Fibroblast of peridontal ligament (primary cell): ENCODE data around the gene PREX1.

Source experiments
- DNase-seq: peaks from one replicate; pipeline ENCODE4 v3.0.0-alpha.2; 2010; ENCODE audit errors: extremely low read depth

The PREX1 gene

DNA sequence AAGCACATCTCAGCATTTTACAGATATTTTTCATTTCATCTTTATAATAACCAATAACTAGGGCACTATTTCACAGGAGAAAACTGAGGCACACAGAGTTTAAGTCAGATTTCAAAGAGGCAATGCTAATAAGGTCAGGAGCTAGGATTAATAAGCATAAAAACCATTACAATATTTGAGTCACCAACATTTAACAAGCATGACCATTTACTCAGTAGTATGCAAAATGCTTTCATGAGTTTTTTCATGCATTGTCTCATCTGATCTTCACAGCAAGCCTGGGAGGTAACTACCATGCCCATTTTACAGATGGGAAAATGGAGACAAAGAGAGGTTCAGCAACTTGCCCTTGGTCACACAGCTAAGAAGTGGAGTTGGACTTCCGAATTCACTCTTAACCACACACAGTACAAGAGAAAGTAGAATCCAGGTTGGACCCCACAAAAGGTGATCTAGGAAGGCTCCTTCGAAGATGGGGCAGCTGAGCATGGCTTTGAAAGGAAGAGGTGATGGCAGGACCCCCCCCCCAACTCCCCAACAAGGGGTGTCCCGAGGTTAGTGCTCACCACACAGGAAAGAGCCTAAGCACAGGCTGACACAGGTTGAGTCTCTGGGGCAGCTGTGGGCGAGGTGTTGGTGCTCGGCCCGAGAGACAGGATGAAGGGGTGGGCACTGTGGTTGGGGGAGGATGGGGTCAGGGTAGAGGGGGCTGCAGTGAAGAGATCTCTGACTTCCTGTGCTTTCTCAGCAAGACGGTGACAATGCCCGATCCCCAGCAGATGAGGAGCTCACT lies 108.8 kb downstream of the PREX1 start:
- DNase-seq: no peak

GRCh38 chr20:48717680-48718223 lies 110.0 kb downstream of the PREX1 start:
- no peak for DNase-seq

DNA sequence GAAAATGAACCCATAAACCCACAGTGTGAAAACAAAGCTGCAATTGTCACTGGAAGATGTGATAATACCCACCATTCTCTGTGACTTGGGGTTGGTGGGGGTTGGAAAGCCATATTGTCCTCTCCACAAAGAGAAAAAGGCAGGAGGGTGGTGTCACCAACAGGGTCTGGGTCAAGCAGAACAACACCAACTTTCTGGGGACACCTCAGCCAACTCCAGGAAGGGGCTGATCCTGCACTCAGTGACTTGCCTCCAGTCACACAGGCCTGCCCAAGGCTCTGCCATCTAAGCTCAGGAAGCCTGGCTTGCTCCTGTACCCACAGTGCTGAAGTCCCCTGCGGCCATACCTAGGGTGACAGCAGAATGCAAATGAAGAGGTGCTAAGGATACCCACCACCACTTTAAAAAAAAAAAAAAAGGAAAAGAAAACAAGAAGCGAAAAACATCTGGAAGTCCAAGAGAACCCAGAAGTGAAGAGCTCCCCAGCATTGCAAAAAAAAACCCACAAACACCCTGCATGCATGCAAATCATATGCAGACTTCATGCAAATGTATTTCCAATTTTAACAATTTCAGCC lies 110.6 kb downstream of the PREX1 start:
- no peak for DNase-seq

DNA sequence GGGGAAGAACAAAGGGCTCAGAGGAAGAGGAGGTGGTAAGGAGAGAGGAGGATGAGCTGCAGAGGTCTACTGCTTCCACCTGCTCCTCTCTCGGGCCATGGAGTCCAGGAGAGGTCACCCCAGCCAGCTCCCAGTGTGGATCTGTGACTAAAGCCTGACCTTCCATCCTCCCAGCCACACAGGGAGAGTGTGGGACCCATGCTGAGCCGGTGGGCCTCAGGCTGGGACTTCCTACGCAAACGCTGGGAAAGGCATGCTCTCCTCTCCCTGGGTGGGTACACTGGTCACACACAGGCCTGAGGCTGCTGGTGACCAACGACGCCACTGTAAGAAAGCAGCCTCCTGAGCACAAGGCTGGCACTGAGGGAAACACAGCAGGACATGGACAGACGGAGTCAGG lies 111.3 kb downstream of the PREX1 start:
- DNase-seq: no peak

DNA sequence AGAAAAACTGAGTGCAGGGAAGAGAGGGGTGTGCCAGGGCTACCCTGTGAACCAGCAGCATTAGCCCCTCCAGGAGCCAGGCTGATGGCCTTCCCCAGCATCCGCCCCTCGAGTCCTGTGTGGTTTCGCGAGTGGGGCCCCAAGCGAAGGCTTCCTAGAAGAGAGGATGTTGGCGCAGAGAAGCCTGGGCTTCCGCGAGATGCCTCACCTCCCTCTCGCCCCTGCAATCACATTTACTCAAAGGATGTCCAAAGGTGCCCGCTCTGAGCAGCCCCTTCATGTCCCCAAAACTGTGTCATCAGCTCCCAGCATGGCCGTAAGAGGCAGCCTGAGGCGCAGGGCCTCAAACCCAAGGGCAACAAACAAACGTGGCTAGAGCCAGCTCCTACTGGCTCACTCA lies 111.7 kb downstream of the PREX1 start:
- DNase-seq: no peak

- DNase-seq: no peak
These were observed 113.0 kb downstream of the PREX1 start for GRCh38 chr20:48714764-48715163.

DNA sequence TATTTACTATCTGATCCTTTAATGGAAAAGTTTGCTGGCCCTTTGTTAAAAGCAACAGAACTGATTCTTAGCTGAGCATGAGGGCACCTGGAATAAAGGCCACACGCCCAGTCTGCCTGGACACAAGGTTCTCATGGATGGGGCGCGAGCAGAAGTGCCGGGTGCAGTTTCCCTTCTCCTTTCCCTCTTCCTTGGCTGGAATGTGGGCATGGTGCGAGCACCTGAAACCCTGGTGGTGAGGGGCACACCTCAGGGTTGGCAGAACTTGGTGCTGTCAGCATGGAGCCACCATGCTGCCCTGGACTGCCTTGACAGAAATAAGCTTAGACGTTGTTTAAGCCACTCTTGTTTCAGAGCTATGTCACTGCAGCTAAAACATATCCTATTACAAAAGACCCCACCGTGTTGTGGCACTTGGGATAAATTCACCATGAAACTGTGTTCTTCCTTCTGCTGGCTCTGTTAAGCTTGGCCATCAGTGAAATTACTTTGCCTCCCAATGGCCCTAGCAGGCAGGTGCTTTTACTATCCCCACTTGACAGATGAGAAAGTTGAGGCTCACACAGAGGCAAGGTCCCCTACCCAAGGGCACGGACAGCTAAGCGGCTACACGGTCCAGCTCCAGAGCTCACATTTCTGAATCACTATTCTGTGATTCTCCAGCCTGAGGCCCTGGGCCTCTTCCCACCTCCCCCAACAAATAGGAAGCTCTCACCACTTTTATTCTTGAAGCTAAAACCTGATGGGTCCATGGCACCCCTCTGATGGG lies 115.9 kb downstream of the PREX1 start:
- DNase-seq: no peak

GRCh38 chr20:48711044-48711428 lies 116.8 kb downstream of the PREX1 start:
- DNase-seq: no peak

DNA sequence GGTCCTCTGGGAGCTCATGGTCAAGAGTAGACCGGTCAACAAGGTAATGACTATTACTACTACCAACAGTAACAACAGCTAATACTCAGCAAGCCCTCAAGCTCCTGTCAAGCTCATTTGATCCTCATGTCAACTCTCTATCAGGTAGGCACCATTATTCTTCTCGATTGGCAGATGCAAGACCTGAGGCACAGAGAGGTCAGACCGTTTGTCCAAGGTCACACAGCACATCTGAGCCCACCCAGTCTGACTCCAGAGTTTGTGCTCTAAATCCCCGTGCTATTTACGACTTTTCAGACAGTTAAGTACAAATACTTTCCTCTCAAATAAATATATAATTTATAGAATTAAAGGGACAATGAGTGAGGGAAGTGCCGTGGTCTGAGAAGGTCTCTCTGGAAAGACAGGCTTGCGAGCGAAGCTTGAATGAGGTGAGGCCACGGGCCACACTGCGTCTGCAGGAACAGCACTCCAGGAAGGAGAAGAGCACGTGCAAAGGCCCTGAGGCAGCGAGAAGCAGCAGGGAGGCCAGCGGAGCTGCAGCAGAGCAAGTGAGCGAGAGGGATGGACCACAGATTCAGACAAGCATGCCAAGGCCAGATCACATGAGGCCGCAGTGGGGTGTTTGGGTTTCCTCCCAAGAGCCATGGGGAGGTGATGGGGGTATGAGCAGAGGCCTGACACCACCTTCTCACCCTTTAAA lies 117.3 kb downstream of the PREX1 start:
- no peak for DNase-seq

DNA sequence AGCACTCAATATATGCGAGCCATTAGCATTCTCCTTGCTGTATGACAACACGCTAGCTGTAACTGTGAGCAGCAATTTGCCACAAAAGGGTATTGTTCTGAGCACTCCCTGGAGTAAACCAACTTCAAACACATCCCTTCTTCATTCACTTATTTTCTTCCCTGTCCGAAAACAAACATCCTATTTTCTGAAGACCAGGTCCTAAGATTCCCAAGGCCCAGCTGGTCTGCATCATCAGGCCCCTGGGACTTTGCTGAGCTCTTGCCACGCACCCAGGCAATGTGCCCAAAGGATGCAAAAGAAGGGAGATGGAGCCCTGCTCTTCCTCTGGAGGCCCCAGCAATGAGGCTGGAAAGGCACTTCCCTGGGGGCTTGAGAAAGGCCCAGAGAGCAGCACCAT lies 118.1 kb downstream of the PREX1 start:
- DNase-seq: peak; percentile 41

GRCh38 chr20:48709058-48709691 lies 118.6 kb downstream of the PREX1 start:
- DNase-seq: no peak

- DNase-seq: no peak
These were observed 119.2 kb downstream of the PREX1 start for GRCh38 chr20:48708630-48709029.

DNA sequence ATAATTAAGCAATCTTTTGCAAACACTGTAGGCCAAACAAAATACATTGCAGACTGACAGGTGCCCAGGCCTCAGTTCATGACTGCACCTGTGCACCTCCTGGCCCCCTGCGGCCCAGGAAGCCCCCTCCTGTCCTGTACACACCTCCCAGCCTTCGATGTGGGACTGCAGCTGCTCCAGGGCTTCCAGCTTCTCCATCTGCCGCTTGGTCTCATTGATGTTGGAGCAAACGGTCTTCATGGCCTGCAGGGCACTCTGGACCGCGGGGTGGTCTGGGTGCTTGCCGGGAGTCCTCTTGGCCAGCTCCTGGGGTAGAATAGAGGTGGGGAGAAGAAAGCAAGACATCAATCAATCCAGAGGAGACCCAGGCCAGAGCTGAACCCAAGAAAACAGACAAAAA lies 119.7 kb downstream of the PREX1 start:
- DNase-seq: no peak

- no peak for DNase-seq
These were observed 121.0 kb downstream of the PREX1 start for GRCh38 chr20:48706710-48707365.

DNA sequence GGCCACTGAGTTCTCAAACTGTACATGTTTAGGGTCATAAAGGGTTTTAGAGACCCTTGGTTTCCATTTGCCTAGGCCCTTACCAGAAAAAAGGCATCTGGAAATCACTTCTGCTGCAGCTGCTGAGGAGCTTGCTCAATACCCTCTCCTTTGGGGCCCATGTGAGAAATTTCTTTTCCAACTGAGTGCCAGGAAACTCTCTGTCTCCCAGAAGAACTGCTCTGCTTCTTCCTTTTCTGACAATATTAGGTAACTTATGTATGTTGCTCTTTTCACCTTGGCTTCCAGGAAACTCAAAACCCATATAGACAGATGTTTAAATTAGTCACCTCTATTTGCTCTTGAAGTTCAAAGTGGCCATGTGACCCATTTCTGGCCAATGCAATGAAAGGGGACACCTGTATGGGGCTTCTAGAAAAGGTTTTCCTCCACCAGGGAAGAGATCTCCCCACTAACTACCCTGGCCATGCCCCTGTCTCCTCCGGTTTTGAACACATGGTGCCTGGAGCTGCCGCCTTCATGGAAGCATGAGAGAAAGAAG lies 121.6 kb downstream of the PREX1 start:
- peak; percentile 77 for DNase-seq

DNA sequence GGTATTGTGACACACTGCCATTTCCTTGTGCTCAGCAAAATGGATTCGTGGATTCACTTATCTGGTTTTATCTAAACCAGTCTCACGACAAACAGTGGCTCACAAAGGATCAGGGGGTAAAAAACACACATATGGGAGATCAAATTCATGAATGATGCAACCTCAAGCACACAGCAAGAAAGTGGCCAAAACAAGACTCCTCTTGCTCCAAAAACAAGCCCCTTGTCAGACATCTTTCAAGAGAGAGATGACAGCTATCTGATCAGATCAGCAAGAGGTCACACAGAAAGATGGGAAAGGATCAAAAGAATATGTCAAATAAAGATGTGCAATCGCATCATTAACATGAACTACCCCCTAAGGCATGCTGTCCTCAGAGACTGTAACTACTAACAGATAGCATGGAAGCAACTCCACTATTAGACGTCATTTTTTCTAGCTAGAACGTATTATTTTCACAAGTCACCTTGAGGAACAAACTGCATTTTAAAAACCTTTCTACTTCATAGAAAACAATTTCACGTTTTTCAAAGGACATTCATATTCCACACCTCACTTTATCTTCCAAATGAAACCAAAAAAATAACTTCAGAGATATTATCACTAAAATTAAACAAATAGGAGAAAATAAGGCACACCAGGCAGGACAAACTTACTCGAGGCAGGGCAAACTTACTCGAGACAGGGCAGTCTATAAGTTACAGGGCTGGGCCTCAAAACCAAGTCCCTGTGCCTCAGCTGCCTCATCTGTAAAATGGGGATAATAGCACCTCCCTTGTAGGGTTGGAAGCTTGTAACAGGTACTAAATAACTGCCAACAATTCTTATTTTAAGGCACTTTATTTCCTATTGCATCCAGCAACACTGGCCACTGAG lies 122.3 kb downstream of the PREX1 start:
- peak; percentile 58 for DNase-seq

- no peak for DNase-seq
These were observed 123.0 kb downstream of the PREX1 start for GRCh38 chr20:48704761-48705160.

DNA sequence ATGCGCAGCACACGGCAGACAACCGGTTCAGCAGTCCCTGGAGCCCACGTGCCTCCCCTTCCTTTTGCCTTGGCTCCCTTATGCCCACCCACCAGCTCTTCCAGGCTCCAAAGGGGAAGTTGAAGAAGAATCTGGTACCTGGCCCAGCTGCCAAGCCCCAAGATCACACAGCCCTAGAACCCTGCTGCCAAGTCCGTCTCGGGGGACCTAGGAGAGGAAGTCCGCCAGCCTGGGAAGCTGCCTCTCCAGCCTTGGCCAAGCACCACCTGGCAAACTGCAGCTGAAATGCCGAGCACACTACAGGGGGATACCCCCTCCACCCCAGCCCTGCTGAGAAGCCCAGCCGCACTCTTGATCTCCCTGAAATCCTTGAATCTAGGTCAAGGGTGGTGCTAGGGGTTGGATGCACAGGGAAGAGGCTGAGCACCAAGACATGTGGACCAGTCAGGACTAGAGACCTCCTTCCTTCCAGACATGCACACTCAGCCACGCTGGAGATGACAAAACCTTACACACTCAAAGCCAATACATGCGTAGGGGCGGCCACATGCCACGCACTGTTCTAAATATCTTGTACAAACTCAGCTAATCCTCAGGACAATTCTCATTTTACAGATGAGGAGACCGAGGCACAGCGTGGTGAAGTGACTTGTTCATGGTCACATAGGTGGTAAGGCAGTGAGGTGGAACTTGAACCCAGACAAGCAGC lies 124.1 kb downstream of the PREX1 start:
- DNase-seq: no peak

- DNase-seq: no peak
These were observed 124.7 kb downstream of the PREX1 start for GRCh38 chr20:48703107-48703506.
